GM18499 (cell line): ENCODE measurements around the gene PRDM15.

Experiments used
- ATAC-seq: cut with Tn5 transposase; IDR thresholded peaks from one replicate; pipeline ENCODE4 v1.9.1; 2021; ENCODE audit warnings: moderate number of reproducible peaks; ENCODE audit not compliant: insufficient read depth, unreplicated experiment

PRDM15 gene

GRCh38 chr21:41810597-41810932 is 68.6 kb downstream of the PRDM15 start:
- no peak for ATAC-seq

GRCh38 chr21:41809891-41810596 is 69.1 kb downstream of the PRDM15 start:
- ATAC-seq: no peak

DNA sequence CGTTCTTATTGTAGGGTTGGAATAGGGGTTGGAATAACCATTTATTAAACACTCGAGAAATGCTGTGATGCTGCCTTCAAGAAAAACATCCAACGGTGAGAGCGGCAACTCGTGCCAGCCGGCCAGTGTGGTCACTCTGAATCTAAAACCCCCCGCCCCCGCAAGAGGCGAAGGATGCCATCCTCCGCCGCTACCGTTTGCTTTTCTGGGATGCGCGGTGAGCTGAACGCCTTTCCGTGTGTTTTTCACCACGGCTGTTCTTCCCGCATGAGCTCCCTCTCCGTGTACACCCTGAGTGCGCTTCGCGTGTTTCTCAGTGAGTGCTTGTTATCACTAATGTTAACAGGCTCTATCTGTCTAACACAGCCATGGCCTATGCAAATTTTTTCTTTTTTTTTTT is 70.3 kb downstream of the PRDM15 start:
- no peak for ATAC-seq

- ATAC-seq: no peak
Measured at GRCh38 chr21:41808094-41808493, 71.0 kb downstream of the PRDM15 start.

DNA sequence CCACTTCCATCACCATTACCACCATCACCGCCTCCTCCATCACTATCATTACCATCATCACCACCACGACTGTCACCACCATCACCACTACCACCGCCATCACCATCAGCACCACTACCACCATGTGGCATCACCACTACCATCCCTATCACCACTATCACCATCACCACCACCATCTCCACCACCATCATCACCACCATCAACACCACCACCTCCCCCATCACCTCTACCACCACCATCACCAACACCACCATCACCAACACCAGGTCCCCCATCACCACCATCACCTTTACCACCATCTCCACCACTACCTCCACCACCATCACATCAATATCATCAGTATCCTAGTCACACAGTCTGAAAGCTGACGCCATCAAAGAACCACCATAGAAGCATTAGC is 72.4 kb downstream of the PRDM15 start:
- ATAC-seq: no peak

GRCh38 chr21:41805643-41806042 is 73.5 kb downstream of the PRDM15 start:
- ATAC-seq: no peak

DNA sequence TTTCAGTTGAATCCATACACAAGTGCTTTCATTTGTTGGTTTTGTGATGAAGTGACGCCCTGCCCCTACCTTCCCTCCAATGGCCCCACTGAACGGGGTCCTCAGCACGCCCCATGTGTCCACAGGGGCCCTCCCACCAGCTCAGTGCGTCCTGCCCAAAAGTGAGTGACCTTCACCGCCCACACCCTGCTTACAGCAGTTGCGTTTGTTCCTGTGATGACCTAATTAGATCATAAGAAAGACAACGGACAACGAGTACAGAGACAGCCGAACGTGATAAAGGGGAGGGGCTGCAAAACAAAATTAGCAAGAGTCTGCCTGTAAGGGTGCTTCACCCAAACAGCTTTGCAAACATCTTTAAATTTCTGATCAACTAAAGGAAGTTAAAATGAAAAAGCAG is 74.1 kb downstream of the PRDM15 start:
- no peak for ATAC-seq

DNA sequence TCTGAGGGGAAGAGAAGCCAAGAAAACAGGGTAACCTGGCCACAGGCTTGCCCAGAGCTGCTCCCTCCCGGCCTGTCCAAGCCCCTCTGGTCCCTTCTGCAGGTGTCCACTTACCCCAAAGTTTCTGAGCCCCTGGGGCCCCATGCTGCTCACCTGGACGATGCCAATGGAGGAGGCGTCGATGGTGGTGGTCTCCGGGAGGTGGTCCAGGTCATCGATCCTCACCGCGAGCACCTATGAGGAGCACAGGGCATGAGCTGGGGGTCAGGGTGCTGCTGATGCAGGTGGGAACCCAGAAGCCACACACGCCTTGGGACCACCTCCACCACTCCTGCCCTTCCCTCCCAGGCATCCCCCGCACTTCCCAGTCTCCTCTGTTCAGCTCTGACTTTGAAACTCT is 74.8 kb downstream of the PRDM15 start:
- no peak for ATAC-seq

DNA sequence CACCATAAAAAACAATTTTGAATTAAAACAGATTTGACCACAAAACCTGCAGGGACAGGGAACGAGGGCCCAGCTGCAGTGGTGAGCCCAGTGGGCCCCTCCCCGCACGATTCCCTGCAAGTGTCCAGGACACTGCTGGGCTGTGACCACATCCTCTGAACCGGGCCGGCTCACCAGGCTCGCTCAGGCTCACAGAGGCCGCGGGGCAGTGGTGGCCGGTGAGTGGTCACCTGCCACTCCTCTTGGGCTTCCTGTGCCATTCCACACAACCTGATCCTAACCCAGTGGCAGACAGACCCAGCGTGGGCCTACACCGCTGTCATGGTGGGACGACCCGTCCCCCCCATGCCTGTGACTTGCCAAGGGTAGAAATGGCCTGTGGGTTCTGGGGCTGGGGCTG is 75.8 kb downstream of the PRDM15 start:
- ATAC-seq: no peak

- no peak for ATAC-seq
Measured at GRCh38 chr21:41802684-41803083, 76.5 kb downstream of the PRDM15 start.

- no peak for ATAC-seq
Measured at GRCh38 chr21:41802198-41802584, 77.0 kb downstream of the PRDM15 start.

GRCh38 chr21:41801321-41802197 is 77.6 kb downstream of the PRDM15 start:
- no peak for ATAC-seq

DNA sequence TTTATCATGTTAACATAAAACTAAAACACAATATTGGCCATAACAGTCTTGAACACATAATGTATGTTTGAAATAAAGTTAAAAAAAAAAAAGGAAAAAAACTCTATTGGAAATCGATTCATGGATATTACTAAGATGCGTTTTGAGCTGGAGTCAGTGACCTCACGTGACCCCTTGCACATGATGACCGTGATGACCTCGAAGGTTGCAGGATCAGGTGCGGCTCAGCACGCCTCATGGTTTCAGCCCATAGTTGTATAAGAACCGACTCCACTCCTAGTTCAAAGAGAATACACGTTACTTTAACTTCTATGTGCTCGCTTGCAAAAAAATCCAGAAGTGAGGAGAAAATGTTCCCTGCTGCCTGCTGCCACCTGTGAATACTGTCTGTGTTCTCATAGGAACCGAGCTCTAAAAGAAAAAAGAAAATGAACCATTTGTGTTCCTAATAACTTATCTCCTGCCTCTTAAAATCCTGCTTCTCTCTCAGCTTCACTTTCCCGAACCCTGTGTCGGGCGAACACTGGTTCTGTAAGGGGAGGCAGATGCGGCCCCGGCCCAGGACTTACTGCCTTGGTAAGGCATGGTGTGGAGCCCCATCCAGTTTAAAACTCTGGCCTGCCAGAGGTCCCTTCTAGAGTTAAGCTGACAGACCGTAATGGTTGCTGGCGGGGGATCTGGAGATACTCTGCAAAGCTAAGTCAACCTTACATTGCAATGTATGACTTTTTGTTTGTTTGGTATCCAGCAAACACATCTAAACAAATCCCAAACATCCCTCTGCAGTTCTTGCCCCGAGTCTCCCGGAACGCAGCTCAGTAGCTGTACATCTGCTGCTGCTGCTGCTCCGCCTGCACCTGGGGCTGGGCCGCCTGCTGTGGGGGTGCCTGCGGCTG is 78.5 kb downstream of the PRDM15 start:
- ATAC-seq: no peak

DNA sequence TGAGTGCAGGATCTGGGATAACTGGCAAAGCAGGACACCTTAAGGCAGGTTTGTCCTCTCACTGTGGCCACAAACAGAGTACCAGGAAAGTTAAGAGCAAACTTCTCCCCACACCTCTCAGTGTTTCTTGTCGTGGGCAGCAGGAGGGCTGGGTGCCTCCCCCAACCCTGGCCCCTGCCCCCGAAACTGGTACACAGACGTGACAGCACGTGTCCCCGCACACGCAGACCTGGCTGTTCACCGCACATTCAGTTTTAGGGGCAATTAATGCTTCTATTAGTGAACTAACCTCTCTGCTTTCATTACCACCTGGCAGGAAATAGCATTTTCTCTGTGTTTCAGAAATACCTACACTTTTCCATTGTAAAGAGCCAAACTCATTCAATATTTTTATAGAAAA is 79.4 kb downstream of the PRDM15 start:
- no peak for ATAC-seq

DNA sequence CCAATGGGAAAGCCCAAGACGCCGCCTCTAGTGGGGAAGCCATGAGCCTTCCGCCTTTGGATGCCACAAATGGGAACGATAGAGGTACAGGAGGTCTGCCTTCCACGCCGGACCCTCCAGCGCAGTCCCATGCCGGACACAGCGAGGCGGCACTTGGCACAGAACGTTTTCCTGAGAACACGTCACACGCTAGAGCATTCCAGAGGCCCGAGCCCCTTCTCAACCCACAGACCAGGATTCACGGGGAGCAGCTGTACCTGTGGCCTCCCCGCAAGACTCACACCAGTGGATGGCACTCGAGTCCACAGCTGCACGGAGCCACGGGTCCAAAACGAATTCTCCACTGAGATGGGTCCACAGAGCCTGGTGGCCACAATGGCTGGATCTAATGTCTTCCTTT is 80.8 kb downstream of the PRDM15 start:
- ATAC-seq: no peak

DNA sequence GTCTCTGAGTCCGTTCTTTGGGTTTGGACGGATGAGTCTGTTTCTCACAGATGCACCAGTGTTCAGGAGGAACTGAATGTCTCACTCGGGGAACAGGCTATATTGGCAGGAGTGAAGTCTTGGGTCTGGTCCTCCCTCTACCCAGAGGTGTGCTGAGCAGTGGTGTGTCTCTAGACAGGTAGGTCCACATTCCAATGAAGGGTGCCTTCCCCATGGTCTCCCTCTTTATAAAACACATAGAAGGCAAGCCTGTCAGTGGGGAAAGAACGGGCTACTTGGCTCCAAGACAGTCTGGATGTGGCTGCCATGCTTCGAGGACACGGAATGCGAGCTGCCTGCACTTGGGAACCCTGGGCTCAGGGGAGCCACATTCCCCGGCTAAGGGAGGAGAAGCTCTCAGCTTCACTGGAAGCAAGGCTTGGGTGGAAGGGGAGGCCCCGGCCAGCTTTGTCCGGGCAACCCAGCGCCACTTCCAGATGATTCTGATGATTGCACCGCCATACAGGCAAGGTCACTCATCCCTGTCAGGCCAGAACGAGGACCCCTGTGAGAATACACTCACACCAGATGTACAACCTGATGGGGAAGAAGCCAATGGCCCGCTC is 82.6 kb downstream of the PRDM15 start:
- no peak for ATAC-seq

DNA sequence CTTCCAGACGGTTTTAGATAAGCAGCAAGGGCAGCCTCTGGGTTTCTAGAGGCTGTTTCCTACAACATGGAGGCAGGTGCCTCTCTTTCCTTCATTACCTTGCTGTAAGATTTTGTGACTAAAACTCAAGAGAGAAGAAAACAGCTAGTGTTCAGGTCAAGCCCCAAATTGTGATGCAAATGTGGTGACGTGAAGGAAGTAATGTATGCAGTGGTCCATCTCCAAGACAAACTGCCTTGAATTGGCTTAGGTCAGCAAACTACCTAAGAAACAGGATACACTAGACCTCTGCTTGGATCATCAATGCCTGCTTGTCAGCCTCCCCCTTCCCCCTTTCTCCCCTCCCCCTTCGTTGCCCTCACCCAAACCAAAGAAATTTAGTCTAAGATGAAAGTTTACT is 83.4 kb downstream of the PRDM15 start:
- ATAC-seq: no peak

DNA sequence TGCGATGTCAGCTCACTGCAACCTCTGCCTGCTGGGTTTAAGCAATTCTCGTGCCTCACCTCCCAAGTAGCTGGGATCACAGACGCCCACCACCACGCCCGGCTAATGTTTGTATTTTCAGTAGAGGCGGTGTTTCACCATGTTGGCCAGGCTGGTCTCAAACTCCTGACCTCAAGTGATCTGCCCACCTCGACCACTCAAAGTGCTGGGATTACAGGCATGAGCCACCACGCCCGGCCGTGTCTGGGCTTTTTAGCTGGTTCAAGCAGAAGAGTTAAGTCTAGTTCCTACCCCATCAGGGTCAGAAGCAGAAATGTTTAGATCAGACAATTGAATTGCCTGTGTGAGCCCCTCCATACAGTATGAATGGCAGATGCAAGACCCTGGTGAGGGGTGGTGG is 84.5 kb downstream of the PRDM15 start:
- ATAC-seq: no peak

GRCh38 chr21:41792711-41793110 is 86.4 kb downstream of the PRDM15 start:
- no peak for ATAC-seq

- no peak for ATAC-seq
Measured at GRCh38 chr21:41786509-41786987, 92.6 kb downstream of the PRDM15 start.
